Lung microvascular endothelial cell (primary cell): ENCODE data around the gene PCSK6. TPM values are rescaled to one million over a fixed set of nuclear protein-coding genes. Genes with fewer than 3 reads are reported as not detected.
"Not testable (repeated sequence)": the region's sequence is repeated elsewhere in the genome, so short reads cannot be mapped to it uniquely, and the experiment has no call there.

Experiments
- DNase-seq, 2 donors: peaks; one replicate each; pipeline versions ENCODE4 v3.0.0 to v3.0.0-alpha.2; 2010; ENCODE audit warnings: low read depth in 2 of 2
- total RNA-seq: library from RNA; depleted of rRNA; stranded (reverse); fragments of >200 nt; gene quantifications from 2 replicates; pipeline ENCODE4 v1.2.1, GENCODE V29; 2014

Gene PCSK6
- total RNA-seq, 1 donor from 2014 or later = 38.9 TPM

- no peak for DNase-seq
These were observed 56.5 kb downstream of the PCSK6 start for GRCh38 chr15:101432982-101433381.

- DNase-seq = no peak
These were observed 57.8 kb downstream of the PCSK6 start for GRCh38 chr15:101431748-101432147.

DNA sequence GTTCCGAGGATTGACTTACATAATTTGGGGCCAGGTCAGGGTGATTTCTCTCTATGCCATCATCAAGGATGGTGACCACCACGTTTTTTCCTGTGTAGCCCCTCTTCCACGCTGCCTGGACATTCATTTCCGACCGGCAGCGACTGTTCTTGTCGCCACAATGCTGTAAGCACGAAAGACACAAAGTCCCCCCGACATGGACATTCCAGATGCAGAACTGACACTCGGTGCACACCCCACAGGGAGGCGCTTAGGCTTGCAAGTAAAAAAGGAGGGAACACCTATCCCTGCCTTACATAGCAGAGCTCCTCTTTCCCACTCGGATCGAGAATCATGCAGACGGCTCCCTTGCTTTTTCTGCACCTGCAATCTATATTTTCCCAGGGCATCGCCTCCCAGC, 58.2 kb downstream of the PCSK6 start:
- no peak for DNase-seq

DNA sequence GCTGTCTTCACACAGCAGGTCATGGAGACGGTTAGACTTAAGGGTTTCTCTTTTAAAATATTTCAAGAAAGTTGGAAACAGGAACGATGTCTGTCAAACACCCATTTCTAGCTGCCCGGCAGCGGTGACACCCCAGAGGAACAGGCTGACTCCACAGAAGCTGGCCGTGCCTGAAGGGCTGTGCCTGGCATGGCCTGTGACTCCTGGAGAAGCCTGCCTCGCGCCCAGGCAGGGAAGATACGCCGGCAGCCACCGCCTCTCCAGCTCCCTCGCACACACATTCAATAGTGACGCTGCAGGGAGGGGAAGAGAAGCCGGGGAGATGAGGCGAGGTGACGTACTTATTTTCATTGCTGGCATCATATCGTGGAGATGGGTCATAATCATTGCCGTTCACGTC, 59.9 kb downstream of the PCSK6 start:
- DNase-seq = no peak

DNA sequence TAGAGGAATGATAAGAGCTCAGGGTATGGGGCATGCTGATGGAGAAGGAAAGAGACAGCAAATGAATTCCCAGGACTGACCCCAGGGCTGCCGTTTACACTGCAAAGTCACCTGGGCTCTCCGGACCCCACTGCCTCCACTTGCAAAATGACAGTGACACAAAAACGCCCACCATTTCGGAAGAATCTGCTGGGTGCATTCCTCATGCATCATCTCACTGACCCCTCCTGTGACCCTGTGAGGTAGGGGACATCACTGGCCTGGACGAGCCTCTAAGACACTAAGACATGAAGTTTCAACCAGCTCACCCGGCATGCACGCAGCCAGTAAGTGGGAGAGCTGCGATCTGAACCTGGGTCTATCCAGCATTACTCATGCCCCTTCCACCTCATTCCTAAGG, 60.3 kb downstream of the PCSK6 start:
- no peak for DNase-seq

- DNase-seq = no peak
These were observed 60.7 kb downstream of the PCSK6 start for GRCh38 chr15:101428758-101429157.

- DNase-seq = no peak
These were observed 61.7 kb downstream of the PCSK6 start for GRCh38 chr15:101427606-101428487.

GRCh38 chr15:101426761-101427333, 62.7 kb downstream of the PCSK6 start:
- no peak for DNase-seq

- DNase-seq = no peak
These were observed 63.6 kb downstream of the PCSK6 start for GRCh38 chr15:101425787-101426365.

- no peak for DNase-seq
These were observed 64.5 kb downstream of the PCSK6 start for GRCh38 chr15:101424984-101425383.

GRCh38 chr15:101420232-101420631, 69.3 kb downstream of the PCSK6 start:
- DNase-seq = no peak

DNA sequence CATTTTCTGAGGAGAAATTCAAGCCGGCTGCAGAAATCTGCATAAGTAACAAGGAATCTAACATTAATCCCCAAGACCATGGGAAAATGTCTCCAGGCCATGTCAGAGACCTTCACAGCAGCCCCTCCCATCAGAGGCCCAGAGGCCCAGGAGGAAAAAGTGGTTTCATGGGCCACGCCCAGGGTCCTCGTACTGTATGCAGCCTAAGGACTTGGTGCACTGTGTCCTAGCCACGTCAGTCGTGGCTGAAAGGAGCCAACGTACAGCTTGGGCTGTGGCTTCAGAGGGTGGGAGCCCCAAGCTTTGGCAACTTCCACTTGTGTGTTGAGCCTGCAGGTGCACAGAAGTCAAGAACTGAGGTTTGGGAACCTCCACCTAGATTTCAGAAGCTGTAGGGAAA, 73.0 kb downstream of the PCSK6 start:
- not testable (repeated sequence) for DNase-seq

- DNase-seq = no peak
These were observed 76.3 kb downstream of the PCSK6 start for GRCh38 chr15:101413239-101413638.

GRCh38 chr15:101411581-101411980, 77.9 kb downstream of the PCSK6 start:
- DNase-seq = no peak

DNA sequence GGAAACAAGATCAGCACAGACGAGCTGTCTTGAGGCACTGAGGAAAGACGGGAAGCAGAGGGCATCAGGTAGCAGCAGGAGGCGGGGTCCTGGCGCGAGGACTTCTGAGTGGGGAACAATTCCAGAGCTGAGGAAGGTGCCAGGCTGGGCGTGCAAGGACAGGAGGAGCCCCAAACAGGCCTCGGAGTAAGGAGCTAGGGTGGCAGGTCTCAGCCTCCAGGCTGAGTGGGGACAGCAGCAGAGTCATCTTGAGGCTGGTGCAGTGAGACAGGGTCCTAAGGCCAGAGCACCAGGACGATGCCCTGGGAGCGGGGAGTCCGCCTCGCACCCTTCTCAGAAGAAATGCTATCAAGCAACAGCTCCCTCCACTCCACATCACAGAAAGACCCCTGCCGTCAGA, 78.4 kb downstream of the PCSK6 start:
- no peak for DNase-seq

DNA sequence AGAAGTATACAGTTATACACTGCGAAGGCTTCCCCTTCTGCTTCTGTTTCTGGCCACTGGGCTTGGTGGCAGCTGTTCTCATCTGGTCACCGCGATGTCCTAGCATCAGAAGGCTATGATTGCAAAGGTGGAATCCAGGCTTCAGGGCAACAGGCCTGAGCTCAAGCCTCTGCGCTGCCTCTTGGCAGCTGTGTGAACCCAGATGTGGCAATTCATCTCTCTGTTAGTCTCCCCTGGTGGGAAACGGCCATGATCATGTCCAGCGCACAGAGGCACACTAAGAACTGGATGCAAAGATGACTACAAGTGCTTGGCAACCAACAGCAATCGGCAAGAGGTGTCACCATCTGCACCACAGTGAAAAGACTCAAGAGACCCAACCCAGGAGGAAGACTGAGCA, 78.9 kb downstream of the PCSK6 start:
- DNase-seq = no peak

- no peak for DNase-seq
These were observed 79.9 kb downstream of the PCSK6 start for GRCh38 chr15:101409621-101410020.

- no peak for DNase-seq
These were observed 81.3 kb downstream of the PCSK6 start for GRCh38 chr15:101407966-101408775.

- DNase-seq = no peak
These were observed 82.1 kb downstream of the PCSK6 start for GRCh38 chr15:101407439-101407838.

DNA sequence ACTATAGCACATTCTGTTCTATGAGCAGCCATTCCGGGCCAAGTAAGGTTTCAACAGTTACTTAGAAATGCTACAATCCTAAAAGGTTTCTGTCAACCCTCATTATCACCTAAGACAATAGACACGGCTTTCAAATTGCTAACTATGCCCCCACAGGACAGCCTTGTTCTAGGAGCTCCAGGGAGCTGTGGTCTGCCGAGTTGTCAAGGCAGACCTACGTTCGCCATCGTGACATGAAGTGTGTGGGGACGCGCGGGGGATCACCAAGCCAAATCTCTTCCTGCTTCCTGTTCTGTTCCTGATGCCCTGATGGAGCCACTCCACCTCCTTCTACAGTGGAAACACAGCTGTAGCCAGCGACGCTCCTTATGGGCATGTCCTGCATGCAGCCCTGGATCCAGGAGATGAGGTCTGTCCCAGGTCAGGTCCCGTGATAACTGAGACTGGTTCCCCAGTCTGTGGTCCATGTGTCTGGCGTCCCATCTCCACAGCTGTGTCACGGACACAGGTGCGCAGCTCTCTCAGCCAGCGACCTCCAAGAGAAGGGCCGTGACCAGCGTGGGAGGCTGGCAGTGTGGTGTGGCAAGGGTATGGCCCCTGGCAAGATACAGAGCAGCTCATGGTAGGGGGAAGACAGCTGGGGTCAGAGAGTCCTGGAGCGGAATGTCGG, 82.8 kb downstream of the PCSK6 start:
- DNase-seq = no peak

GRCh38 chr15:101406036-101406435, 83.5 kb downstream of the PCSK6 start:
- DNase-seq = no peak
